NCI-H2196 (cell line): ENCODE data around the gene PRR7.

Experiments
- DNase-seq: peaks from one replicate; lab custom pipeline; 2025; ENCODE audit not compliant: unreplicated experiment; lab: John Stamatoyannopoulos, UW

PRR7 gene

DNA sequence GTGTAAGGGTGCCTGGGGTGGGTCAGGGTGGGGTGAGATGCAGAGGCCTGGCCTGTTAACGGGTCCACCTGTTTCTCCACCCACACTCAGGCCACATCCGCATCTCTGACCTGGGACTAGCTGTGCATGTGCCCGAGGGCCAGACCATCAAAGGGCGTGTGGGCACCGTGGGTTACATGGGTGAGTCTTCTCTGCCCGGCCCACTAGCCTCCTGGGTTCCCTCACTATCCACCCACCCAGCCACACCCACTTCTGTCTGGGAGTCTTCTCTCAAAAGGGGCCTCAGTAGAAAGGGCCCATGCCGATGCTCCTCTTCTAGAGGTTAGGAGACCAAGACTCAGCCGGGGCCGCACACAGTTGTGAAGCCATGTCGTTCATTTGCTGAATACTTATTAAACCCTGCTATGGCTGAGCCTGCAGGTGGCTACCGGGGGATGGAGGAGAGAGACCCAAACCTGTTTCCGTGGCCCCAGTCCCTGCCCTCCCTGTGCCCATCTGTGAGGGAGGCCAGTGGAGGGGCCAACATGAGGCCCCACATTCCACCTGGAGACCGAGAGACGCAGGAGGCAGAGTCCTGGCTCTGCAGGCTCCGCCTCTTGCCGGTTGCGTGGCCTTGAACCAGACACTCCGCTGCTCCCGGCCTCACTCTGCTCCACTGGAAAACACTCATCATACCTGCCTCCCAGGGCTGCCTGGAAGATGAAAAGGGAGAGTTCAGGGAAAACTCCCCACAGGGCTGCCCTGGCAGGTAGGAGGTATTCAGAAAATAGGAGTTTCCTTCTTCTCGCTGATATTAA is 11.5 kb upstream of the PRR7 start:
- DNase-seq, result no peak

DNA sequence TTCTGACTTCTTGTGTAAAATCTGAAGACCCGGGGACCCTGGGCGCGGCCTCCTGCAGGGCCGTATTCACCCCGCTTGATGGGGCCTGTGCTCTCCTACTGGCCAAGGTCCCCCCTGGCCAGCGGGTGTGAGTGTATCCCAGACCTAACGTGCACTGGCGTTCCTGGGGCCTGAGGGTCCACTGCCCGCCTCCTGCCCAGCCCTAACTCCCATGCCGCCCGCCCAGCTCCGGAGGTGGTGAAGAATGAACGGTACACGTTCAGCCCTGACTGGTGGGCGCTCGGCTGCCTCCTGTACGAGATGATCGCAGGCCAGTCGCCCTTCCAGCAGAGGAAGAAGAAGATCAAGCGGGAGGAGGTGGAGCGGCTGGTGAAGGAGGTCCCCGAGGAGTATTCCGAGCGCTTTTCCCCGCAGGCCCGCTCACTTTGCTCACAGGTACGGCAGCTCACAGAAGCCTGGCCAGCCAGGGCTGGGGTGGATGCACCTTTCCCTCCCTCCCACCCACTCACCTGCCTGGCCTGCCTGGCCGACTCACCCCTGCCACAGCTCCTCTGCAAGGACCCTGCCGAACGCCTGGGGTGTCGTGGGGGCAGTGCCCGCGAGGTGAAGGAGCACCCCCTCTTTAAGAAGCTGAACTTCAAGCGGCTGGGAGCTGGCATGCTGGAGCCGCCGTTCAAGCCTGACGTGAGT is 10.6 kb upstream of the PRR7 start:
- DNase-seq, result no peak

DNA sequence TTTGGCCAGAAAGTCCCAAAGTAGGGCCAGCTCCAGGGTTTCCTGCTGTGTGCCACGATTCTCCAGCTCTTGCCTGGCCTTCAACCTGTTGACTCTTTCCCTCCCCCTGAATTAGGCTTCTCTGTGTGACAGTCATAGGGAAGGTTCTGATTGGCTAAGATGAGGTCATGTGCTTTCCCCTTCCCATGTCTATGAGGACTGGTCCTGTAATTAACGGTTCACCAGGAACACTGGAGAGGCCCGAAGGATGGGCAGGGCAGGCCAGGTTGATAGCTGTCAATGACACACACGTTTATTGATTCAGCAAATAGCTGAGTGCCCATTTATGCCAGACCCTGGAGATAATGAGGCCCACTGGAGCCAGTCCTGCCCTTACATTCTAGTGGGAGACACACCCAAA is 9.0 kb upstream of the PRR7 start:
- no peak for DNase-seq

DNA sequence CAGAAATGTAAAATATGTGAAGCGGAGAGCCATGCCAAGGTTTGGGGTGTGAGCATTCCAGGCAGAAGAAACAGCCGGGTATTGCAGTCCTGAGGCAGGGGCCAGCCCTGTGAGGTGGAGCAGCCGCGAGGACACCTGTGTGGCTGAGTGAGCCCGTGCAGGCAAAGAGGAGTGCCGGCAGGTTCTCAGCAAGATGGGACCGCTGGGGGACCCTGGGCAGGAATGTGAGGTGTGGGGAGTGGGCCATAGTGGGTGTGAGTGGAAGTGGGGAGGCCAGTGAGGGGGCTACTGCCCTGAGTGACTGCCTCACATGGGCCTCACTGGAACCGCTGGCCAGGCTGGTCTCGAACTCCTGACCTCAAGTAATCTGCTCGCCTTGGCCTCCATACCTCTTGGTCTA is 8.1 kb upstream of the PRR7 start:
- DNase-seq, result no peak

DNA sequence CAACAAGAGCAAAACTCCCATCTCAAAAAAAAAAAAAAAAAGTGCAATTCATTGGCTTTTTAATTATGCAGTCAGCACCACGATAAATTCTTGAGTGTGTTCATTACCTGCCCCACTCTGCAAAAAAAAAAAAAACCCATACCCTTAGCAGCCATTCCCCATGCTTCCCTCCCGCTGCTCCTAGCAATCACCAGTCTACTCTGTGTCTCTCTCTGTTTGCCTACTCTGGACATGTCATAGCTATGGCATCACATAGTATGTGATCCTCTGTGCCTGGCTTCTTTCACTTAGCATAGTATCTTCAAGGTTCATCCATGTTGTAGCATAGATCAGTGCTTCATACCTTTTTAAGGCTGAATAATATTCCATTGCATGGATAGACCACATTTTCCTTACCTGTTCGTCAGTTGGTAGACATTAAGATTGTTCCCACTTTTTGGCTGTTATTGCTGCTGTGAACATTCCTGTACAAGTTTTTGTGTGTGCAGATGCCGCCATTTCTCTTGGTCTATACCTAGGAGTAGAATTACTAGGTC is 7.0 kb upstream of the PRR7 start:
- no peak for DNase-seq

DNA sequence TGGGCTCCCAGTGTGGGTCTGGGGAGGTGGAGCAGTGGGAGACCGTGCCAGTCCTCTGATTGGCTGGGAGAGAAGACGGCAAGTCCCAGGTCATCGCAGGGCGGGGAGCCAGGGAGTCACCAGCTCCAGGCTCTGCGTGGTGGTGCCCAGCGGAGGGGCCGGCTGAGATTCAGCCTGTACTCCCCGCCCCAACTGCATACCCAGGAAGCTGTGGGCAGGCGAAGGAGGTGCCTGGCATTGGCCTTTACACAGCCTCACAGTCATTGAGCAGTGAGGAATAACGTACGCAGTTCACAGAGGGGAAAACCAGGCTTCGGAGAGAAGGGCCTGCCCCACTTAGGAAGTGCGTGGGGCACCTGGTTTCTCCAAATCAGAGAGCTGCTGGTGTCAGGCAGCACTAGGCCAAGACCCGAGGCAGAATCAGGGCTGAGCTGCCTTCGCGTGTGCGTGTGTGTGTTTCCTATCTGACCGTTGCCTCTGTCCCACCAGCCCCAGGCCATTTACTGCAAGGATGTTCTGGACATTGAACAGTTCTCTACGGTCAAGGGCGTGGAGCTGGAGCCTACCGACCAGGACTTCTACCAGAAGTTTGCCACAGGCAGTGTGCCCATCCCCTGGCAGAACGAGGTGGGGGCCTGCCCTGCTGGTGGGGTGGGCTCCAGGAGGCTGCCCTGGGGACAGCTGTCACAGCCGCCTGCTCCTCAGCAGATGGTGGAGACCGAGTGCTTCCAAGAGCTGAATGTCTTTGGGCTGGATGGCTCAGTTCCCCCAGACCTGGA is 6.2 kb upstream of the PRR7 start:
- no peak for DNase-seq

DNA sequence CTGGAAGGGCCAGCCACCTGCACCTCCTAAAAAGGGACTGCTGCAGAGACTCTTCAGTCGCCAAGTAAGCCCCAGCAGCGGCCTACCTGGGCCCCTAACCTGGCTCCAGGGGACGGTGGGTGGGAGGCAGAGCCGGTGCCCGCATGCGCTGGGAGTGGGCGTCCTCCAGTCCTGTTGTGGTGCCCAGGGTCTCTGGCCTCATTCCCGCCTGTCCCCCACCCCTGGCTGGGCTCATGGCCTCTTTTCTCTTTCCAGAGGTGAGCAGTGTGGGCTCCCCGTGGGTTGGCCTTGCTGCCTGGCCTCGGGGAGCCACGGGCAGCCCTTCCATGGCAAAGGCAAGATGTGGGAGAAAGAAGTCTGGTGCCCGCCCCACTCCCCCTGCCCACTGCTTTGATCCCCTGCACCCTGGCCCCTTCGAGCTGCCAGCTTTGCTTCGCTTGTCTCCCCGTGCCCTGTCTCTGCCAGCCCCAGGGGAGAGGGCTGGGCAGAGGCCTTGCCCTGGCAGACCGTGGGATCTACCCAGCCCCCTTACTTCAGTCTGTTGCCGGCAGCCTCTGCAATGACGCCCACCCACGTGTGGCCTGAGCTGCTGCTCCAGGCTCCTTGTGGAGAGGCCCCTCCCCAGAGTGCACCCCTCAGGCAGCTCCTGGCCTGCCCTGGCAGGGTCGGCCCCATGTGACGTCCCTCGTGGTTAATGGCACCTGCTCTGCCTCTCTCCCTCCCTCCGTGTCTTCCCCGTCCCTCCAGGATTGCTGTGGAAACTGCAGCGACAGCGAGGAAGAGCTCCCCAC is 5.4 kb upstream of the PRR7 start:
- DNase-seq, result no peak

DNA sequence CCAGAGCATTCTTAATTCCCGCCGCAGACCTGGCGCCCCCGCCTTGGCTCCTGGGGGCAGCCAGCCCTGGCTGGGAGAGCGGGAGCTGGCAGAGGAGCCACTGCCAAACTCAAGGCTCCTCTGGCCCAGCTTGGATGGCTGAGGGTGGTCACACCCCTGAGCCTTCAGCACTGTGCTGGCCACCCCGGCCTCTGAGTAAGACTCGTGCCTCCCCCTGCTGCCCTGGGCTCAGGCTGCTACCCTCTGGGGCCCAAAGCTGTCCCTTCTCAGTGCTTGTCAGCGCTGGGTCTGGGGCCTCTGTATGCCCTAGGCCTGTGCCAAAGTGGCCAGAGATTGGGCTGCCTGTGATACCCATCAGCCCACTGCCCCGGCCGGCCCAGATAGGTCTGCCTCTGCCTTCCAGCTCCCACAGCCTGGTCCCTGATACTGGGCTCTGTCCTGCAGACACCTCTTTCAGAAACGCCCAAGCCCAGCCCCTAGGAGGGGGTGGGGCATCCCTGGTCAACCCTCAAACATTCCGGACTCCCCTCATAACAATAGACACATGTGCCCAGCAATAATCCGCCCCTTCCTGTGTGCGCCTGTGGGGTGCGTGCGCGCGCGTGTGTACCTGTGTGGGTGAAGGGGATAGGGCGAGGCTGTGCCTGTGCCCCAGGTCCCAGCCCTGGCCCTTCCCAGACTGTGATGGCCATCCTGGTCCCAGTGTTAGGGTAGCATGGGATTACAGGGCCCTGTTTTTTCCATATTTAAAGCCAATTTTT is 4.4 kb upstream of the PRR7 start:
- no peak for DNase-seq

DNA sequence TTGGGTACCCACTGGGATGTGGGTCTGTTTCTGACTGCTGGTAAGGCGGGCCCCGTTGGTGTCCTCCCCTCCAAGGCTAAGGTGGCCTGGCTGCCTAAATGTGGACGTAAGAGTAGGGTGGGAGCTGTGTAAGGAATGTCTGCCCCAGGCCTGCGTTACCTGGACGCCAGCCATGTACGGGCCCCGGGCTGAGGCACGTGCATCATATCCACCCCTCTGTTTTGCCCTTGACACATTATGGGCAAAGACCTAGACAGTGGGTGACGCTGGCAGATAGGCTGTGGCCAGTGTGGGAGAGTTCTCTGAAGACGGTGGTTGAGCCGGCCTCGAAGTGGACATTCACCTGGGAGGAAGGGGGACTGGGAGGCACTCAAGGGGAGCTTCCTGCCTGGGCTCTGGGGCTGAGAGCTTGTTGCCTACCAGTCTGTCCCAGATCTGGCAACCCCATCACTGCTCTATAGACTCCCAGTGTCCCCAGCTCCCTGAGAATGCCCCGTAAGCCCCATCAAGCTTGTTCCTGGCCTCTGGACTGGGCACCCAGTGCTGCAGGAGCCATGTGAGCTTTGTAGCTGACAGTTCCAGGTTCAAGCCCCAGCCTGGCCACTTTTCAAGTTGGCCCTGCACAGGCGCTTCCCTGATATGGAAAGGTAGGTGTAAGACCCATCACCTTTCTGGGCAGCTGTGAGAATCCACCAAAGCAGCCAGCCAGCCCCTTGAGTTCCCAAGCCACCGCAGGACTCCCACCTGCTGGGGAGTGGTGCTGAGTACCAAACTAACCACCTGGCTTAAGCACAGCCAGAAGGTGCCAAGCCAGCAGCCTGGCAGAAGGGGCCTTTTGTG is 3.2 kb upstream of the PRR7 start:
- no peak for DNase-seq

DNA sequence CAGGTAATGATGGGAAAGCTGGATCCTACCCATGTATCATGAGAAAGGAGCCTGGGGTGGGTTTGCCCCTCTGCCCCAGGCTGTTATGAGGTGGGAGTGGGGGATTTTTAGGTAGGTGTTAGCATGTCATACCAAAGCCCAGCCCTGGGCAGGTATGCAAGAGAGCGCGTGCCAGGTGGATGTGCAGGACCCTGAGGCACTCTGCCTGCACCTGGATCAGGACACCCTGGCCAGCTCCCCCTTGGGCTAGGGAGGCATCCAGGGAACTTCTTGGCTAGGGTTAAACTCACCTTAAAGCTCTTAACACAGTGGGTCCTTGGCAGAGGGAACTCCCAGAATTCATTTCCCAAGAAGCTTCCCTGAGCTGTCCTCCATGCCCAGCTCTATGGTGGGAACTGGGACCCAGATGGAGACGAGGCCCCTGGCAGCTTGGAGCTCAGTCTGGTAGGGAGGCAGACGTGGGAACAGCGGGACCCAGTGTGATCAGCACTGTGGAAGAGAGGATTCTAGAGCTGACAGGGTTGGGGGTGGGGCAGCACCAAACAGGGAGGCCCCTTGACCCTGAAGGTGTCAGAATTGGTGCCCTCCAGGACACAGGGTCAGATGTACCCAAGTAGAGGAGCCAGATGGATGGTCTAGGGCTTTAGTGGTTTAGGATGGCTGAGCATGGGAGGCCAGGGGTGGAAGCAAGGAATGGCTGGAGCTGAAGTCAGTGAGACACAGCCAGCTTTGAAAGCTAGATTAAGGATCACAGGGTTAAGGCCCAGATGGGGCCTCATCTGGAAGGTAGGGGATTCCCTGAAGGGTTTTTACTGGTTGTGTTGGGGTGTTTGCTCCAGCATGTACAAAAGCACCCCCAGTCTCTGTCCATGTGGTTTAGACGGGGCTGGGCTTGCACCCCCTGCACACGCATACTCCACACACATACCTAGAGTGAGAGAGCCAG is 2.2 kb upstream of the PRR7 start:
- DNase-seq, result no peak

DNA sequence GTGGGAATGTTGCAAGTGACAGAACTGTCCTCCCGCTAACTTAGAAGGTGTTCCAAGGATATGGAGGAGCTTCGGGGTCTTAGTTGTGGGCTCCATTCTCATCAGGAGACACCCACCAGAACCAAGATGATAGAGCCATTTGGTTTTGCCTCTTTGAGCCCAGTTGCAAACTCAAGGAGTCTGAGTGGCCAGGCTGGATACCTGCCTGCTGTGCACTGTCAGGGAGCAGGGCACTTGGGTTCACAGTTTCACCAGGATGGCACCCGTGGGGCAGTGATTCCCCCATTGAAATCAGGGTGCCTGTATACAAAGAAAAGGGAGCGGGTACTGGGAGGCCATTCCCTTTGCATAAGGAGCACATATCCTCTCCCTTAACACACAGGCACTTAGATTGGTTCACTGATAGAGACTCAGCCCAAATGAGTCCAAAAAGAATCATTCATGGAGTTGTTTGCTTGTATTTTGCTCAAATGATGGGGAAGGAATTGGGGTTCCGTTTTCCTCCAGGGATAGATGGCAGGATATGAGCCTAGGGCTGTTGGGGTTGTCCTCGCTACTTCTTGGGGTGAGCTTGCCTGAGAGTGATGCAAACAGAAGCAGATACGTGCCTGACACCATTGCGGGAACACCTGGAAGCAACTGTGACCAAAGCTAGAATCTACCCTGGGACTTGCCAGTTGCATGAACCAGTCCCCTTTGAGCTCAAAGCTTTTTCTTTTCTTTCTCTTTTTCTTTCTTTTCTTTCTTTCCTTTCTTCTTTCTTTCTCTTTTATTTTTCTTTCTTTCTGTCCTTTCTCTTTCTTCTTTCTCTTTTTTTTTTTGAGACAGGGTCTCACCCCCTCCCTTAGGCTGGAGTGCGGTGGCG is 1.3 kb upstream of the PRR7 start:
- no peak for DNase-seq

DNA sequence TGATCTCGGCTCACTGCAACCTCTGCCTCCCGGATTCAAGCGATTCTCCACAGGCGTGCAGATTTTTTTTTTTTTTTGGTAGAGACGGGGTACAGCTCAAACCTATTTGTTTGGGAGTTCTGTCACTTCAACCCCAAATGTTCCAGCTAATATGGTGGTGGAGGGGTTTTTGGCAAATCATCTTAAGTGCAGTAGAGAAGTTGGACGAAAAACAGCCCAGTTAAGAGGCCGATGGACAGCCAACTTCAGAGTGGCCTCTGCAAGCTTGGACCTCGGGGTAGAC is 756 bp upstream of the PRR7 start:
- no peak for DNase-seq

DNA sequence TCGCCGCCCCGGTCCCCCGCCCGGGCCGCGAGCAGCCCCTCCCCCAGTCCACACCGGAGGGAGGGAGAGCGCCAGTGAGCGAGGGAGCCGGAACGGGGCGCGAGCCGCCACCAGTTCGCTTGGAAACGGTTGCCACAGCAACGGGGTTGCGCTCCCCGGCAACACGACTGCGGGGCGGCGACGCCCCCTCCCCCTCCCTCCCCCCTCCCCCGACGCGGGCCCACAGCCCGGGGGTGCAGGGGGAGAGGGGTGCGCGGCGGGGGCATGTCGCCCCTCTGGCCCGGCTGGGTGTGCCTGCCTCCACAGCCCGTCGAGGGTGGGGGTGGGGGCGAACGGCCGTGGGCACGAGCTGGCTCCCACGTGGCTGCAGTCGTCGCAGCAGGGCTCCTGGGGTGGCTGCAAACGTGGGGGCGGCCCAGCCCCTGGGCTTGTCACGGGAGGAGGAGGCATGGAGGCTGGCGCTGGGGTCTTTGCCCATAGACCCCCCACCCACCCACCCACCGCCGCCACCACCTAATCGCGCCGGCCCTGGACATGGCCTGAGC is 524 bp downstream of the PRR7 start:
- DNase-seq, result peak; percentile 83

DNA sequence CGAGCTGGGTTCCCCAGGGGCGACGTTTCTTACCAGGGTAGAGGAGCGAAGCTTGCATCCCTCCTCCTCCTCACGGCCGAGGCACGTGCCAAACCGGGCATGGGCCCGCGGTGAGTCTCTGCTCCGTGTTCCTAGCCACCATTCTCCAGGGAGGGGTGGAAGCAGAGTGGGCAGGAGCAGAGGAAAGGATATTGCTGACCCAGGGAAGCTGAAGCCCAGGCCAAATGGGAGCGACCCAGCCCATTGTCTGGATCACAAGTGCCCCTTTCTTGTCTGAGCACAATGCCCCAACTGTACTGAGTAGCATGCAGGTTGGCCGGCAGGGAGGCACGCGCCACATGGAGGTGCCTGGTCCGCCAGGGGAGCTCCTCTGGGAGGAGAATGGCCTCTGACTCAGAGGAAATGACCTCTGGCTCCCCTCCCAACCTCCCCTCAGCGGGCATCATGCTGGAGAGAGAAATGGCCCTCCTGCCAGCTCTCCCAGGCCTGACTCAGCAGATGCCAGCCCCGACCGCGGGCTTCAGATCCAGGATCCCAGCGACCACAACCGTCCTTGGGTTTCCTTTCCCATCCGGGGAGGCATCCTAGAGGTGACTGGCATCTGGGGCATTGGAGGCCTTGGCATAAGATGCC is 1.1 kb downstream of the PRR7 start:
- DNase-seq, result peak; percentile 83

DNA sequence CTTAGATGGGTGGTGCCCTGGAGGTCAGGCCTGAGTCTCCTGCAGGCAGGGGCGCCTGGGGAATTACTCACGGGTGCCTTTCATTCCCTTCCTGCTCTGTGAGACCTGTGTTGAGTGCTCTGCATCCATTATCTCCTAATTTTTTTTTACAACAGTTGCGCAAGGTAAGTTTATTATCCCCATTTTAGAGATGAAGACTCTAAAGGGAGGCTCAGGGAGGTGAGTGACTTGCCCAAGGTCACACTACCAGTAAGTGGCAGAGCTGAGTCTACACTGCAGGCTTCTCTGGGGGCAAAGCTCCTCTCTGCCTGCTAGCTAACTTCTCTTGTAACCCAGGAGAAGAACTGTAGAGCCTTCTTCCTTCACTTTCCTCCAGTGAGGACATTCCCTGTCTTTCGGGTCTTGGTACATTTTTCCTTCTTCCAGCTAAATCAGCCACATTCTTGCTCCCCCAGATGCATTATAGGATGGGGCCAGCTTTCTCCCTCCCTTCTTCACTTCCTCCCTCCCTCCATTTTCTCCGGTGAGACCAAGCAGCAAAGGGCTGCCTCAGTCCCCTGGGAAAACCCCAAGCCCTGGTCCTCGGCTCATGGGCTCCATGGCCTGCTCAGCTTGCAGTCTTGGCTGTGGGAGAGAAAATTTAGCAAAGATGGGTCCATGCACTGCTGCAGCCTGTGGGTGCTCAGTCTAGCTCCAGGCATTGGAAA is 1.8 kb downstream of the PRR7 start:
- no peak for DNase-seq
